ENCODE results near the gene SPINT3. TPM values are rescaled to one million over a fixed set of nuclear protein-coding genes. Genes with fewer than 3 reads are reported as not detected.

Gene SPINT3
- total RNA-seq, 6 experiments from 2014 or later: not detected

- Mint-ChIP-seq H3K4me1 (ENCODE audit: low read depth) (no peaks in the 10 kb centered on the region), H3K27me3 (ENCODE audit: insufficient read depth) (peaks cover 11% of the 10 kb centered on the region)
- DNase-seq: no peak
These were observed 33.0 kb upstream of the SPINT3 start for GRCh38 chr20:45548410-45548809.

GRCh38 chr20:45547206-45547770 is 31.9 kb upstream of the SPINT3 start, which contains the start of gene EPPIN:
EPPIN (minus strand) TSS chr20:45547401; CDS start chr20:45547357, 44 bp downstream.
- no peak within 1 kb of the TSS for H3K4me3 Mint-ChIP-seq
- no peaks in the 10 kb centered on the region for H3K9me3 Mint-ChIP-seq
- no peaks in the 10 kb centered on the region for H3K4me1 Mint-ChIP-seq (ENCODE audit: low read depth)
- no peak within 1 kb of the TSS for H3K27ac Mint-ChIP-seq
- no peak for TF ChIP-seq CTCF (IDR thresholded peaks at IDR 0.05)
- H3K27me3 Mint-ChIP-seq (ENCODE audit: insufficient read depth): peaks cover 11% of the 10 kb centered on the region
- H3K36me3 Mint-ChIP-seq (ENCODE audit: low read depth): no peaks in the 10 kb centered on the region
- DNase-seq: no peak

More at GRCh38 chr20:45548410-45548809, 33.0 kb upstream of the SPINT3 start:
- Mint-ChIP-seq H3K27ac (no peak overlapping the region), H3K4me3 (no peak overlapping the region), H3K9me3 (no peaks in the 10 kb centered on the region), H3K36me3 (ENCODE audit: low read depth) (no peaks in the 10 kb centered on the region)
- TF ChIP-seq CTCF (IDR thresholded peaks at IDR 0.05): no peak

GRCh38 chr20:45545754-45546453 is 30.5 kb upstream of the SPINT3 start:
- no peak overlapping the region for H3K27ac Mint-ChIP-seq
- H3K36me3 Mint-ChIP-seq (ENCODE audit: low read depth): no peaks in the 10 kb centered on the region
- peaks cover 11% of the 10 kb centered on the region for H3K27me3 Mint-ChIP-seq (ENCODE audit: insufficient read depth)
- peak; percentile 60 for TF ChIP-seq CTCF (IDR thresholded peaks at IDR 0.05)
- no peaks in the 10 kb centered on the region for H3K9me3 Mint-ChIP-seq
- peak; percentile 14 for DNase-seq
- no peaks in the 10 kb centered on the region for H3K4me1 Mint-ChIP-seq (ENCODE audit: low read depth)
- no peak overlapping the region for H3K4me3 Mint-ChIP-seq

DNA sequence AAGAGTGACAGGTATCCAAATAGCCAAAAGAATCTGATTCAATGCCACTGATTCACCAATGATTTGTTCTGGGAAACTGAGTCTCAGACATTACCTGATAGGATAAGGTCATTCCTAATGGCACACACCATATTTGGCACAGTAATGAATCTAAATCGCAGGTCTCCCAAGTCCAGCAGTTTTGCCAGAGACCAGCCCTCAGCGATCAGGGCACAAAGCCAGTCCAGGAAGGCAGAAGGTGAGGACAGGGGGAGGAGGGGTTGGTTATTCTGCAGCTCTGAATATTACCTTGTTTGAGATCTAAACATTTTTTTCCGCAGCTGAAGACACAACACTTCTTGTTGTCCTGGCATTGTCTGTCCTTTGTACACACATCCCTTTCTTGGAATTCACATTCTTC is 29.9 kb upstream of the SPINT3 start:
- no peak overlapping the region for H3K4me3 Mint-ChIP-seq
- no peaks in the 10 kb centered on the region for H3K9me3 Mint-ChIP-seq
- no peak for TF ChIP-seq CTCF (IDR thresholded peaks at IDR 0.05)
- H3K4me1 Mint-ChIP-seq (ENCODE audit: low read depth): no peaks in the 10 kb centered on the region
- H3K27me3 Mint-ChIP-seq (ENCODE audit: insufficient read depth): peaks cover 11% of the 10 kb centered on the region
- no peak for DNase-seq
- no peaks in the 10 kb centered on the region for H3K36me3 Mint-ChIP-seq (ENCODE audit: low read depth)
- no peak overlapping the region for H3K27ac Mint-ChIP-seq

DNA sequence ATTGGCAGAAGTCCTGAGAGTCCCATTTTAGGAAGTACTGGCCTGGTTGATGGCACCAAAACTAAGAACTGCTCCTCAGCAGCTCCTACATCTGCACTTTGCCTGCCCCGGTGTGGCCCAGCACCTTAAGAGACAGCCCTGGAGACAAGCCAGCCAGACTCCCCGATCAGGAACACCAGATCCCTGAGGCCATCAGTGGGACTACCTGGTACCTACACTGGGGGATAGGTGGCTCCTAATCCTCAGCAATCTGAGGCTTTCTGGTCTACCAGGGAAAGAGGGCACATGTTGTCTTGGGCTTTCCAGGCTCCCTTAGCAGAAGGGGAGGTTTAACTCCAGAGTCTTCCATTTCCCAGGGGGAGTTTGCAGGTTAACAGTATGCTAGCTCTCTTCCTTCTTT is 24.0 kb upstream of the SPINT3 start, which contains the start of gene WFDC6:
Gene WFDC6 (minus strand): TSS at position 101 of the 400 bp plus-strand sequence. CDS start 75 bp downstream, at position 26.
- no peak for DNase-seq

More for the DNA sequence above, 24.0 kb upstream of the SPINT3 start, which contains the start of gene WFDC6:
- no peak within 1 kb of the TSS for H3K4me3 Mint-ChIP-seq
- H3K27me3 Mint-ChIP-seq (ENCODE audit: insufficient read depth): peaks cover 8% of the 10 kb centered on the region; the same call in 1 of the 2 replicates
- no peak within 1 kb of the TSS for H3K27ac Mint-ChIP-seq
- H3K4me1 Mint-ChIP-seq (ENCODE audit: low read depth): peaks cover 4% of the 10 kb centered on the region; the same call in 1 of the 2 replicates
- TF ChIP-seq CTCF (IDR thresholded peaks at IDR 0.05): no peak
- no peaks in the 10 kb centered on the region for H3K9me3 Mint-ChIP-seq
- no peaks in the 10 kb centered on the region for H3K36me3 Mint-ChIP-seq (ENCODE audit: low read depth)

Measured in HFFc6 (cell line).